Ascending aorta (tissue), 2 donors: ENCODE data around the gene SP140L. TPM values are rescaled to one million over a fixed set of nuclear protein-coding genes. Genes with fewer than 3 reads are reported as not detected.
"Not testable (repeated sequence)": the region's sequence is repeated elsewhere in the genome, so short reads cannot be mapped to it uniquely, and the experiment has no call there.

Experiments
- DNase-seq, 2 donors: peaks; one replicate each; pipeline ENCODE4 v3.0.0-alpha.2; 2019; ENCODE audit warnings: low spot score in 2 of 2
- H3K27ac ChIP-seq, 2 donors: fragments of 200-600 bp; sonication (generic); one replicate each; pipeline ENCODE4 v1.5.1; 2016 to 2017; ENCODE audit warnings: mild to moderate bottlenecking in 1 of 2
- H3K27me3 ChIP-seq: fragments of 200-600 bp; sonication (generic); one replicate; pipeline ENCODE4 v1.5.1; 2017
- H3K36me3 ChIP-seq, 2 donors: fragments of 200-600 bp; sonication (generic); one replicate each; pipeline ENCODE4 v1.5.1; 2016
- H3K4me1 ChIP-seq, 2 donors: fragments of 200-600 bp; sonication (generic); one replicate each; pipeline ENCODE4 v1.5.1; 2016 to 2017; ENCODE audit warnings: mild to moderate bottlenecking in 1 of 2
- H3K4me3 ChIP-seq, 2 donors: fragments of 200-600 bp; sonication (generic); one replicate each; pipeline ENCODE4 v1.5.1; 2016 to 2017; ENCODE audit warnings: mild to moderate bottlenecking in 1 of 2
- H3K9me3 ChIP-seq, 2 donors: fragments of 200-600 bp; sonication (generic); one replicate each; pipeline ENCODE4 v1.5.1; 2016
- CTCF ChIP-seq, 3 experiments: fragments of 200-600 bp in 2 of 3; fragments of 450-650 bp in 1 of 3; sonication (generic) in 2 of 3; IDR thresholded peaks; one replicate each; pipeline ENCODE4 v1.5.1; 2016 to 2019; ENCODE audit warnings: antibody characterized with exemption in 3 of 3, mild to moderate bottlenecking in 1 of 3, moderate library complexity in 1 of 3
- intact Hi-C: fragments of 100-400 bp; cut with DNase I; formaldehyde crosslinking; loops from one replicate; pipeline ENCODE4 v1.15.1; 2023
- total RNA-seq: library from RNA; depleted of rRNA; stranded (reverse); fragments of >200 nt; gene quantifications from one replicate; pipeline ENCODE4 v1.1.0, GENCODE V29; 2016

Gene SP140L
- total RNA-seq, 1 donor from 2014 or later: 4.0 TPM

- Histone ChIP-seq H3K27me3 (no peaks in the 10 kb centered on the region), H3K36me3 (peaks cover 11 to 53% of the 10 kb centered on the region in 2 donors), H3K4me1 (no peaks in the 10 kb centered on the region), H3K27ac (no peak overlapping the region), H3K9me3 (no peaks in the 10 kb centered on the region), H3K4me3 (no peak overlapping the region)
- no peak for TF ChIP-seq CTCF (IDR thresholded peaks at IDR 0.05)
- intact Hi-C loops: no loop called here
- no peak for DNase-seq
These were observed 58.0 kb downstream of the SP140L start for GRCh38 chr2:230384986-230385385.

GRCh38 chr2:230394301-230394700 lies 67.3 kb downstream of the SP140L start:
- H3K27me3 ChIP-seq: no peaks in the 10 kb centered on the region
- intact Hi-C loops: no loop called here
- DNase-seq: no peak
- H3K4me3 ChIP-seq: no peak overlapping the region
- H3K27ac ChIP-seq: no peak overlapping the region
- H3K4me1 ChIP-seq: no peaks in the 10 kb centered on the region
- H3K36me3 ChIP-seq: peaks cover 31 to 64% of the 10 kb centered on the region in 2 donors
- H3K9me3 ChIP-seq: peaks cover 0 to 11% of the 10 kb centered on the region in 2 donors
- no peak for TF ChIP-seq CTCF (IDR thresholded peaks at IDR 0.05)

GRCh38 chr2:230398698-230399097 lies 71.7 kb downstream of the SP140L start:
- H3K27ac ChIP-seq, intact Hi-C loops, H3K27me3 ChIP-seq, H3K4me1 ChIP-seq, H3K4me3 ChIP-seq, DNase-seq: not testable (repeated sequence)
- H3K9me3 ChIP-seq: peaks cover 0 to 11% of the 10 kb centered on the region in 2 donors
- H3K36me3 ChIP-seq: peaks cover under 1 to 37% of the 10 kb centered on the region in 2 donors

- Histone ChIP-seq H3K36me3 (peaks cover 0 to 29% of the 10 kb centered on the region in 2 donors), H3K27ac (no peak overlapping the region), H3K4me1 (no peaks in the 10 kb centered on the region), H3K9me3 (peaks cover 0 to 11% of the 10 kb centered on the region in 2 donors), H3K4me3 (no peak overlapping the region), H3K27me3 (no peaks in the 10 kb centered on the region)
- no peak for TF ChIP-seq CTCF (IDR thresholded peaks at IDR 0.05)
- intact Hi-C loops: no loop called here
- DNase-seq: no peak
These were observed 73.0 kb downstream of the SP140L start for GRCh38 chr2:230400041-230400440.

GRCh38 chr2:230400454-230400853 lies 73.5 kb downstream of the SP140L start:
- peaks cover 0 to 29% of the 10 kb centered on the region in 2 donors for H3K36me3 ChIP-seq
- intact Hi-C loops: no loop called here
- no peaks in the 10 kb centered on the region for H3K4me1 ChIP-seq
- no peak for DNase-seq
- no peaks in the 10 kb centered on the region for H3K27me3 ChIP-seq
- peaks cover 0 to 10% of the 10 kb centered on the region in 2 donors for H3K9me3 ChIP-seq
- H3K4me3 ChIP-seq: no peak overlapping the region
- no peak for TF ChIP-seq CTCF (IDR thresholded peaks at IDR 0.05)
- H3K27ac ChIP-seq: no peak overlapping the region

GRCh38 chr2:230401026-230401425 lies 74.0 kb downstream of the SP140L start:
- H3K9me3 ChIP-seq, H3K27ac ChIP-seq, H3K27me3 ChIP-seq, H3K4me3 ChIP-seq, H3K4me1 ChIP-seq, DNase-seq, intact Hi-C loops: not testable (repeated sequence)
- peaks cover 0 to 25% of the 10 kb centered on the region in 2 donors for H3K36me3 ChIP-seq

GRCh38 chr2:230403746-230404145 lies 76.8 kb downstream of the SP140L start:
- Histone ChIP-seq H3K27me3 (no peaks in the 10 kb centered on the region), H3K36me3 (peaks cover 0 to 16% of the 10 kb centered on the region in 2 donors), H3K27ac (no peak overlapping the region), H3K9me3 (no peaks in the 10 kb centered on the region), H3K4me1 (peaks cover 0 to 2% of the 10 kb centered on the region in 2 donors), H3K4me3 (no peak overlapping the region)
- intact Hi-C loops: no loop called here
- no peak for TF ChIP-seq CTCF (IDR thresholded peaks at IDR 0.05)
- no peak for DNase-seq
